ENCODE data around the gene C3. TPM values are rescaled to one million over a fixed set of nuclear protein-coding genes. Genes with fewer than 3 reads are reported as not detected.
A peak's percentile ranks its signal among the peaks of the same experiment; 100 is the strongest.

Gene C3
- 4.0 TPM for total RNA-seq (2013)
- polyA plus RNA-seq: 1 to 10 TPM; 2.4 to 5.3 (median 3.2) TPM
- 3.0 and 6.7 TPM in 2 replicates for polyA minus RNA-seq
- 17.3 to 249 (median 36.1) reads per million in 11 experiments for total RNA-seq

DNA sequence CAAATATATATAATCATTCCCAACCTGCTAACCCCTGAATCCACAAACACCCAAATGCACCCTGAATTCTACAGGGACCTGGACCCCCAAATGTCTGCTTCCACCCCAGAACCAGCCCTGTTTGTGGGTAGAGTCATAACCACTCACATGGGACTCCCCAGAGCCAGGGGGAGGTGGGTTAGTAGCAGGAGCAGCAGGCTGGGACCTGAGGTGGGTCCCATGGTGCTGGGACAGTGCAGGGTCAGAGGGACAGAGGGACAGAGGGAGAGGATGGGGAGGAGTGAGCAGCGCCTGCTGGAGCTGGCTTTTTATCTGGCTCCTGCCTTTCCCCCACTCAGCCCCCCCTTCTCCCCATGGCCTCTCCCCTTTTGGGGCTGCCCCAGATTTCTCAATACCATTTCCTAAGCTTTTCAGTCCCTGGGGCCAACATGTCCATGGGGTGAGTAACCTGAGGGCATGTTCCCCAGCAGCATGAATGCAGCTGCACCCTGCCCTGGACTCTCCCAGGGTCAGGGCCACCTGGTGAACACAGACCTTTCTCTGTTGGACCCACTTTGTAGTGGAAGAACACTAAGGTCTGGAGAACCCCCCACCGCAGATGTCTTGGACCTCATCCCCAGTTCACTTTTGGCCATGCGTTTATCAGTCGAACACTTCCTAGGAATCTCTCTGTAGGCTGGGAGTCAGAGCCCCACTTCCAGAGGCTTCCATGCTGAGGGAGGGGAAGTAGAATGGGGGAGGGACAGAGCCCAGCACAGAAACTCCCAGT lies at the start of gene C3:
Gene C3, minus strand, starts transcription at position 282 of the 769 bp plus-strand sequence. Its CDS starts 61 bp downstream, at position 221.
- DNase-seq: peak; percentile 83 to 96 (median 85)
- Histone ChIP-seq H3K4me3 (replicated peaks in 1 of 3; ENCODE audit: low read depth in 2 of 3, low read length in 3 of 3) (peak within 1 kb of the TSS in 1 of 3 experiments; percentile 58), H4K20me1 (ENCODE audit: insufficient read depth, low read length) (no peaks in the 10 kb centered on the region), H3K4me1 (ENCODE audit: control insufficient read depth in 1 of 2, insufficient read depth in 2 of 2, low read length in 2 of 2) (peaks cover 57 to 66% of the 10 kb centered on the region in 2 donors), H3K9me3 (replicated peaks in 1 of 2; ENCODE audit: control insufficient read depth in 1 of 2, insufficient read depth in 1 of 2, low read length in 2 of 2) (no peaks in the 10 kb centered on the region), H3K4me2 (replicated peaks; ENCODE audit: extremely low read depth, low read length, poor library complexity, severe bottlenecking) (peak within 1 kb of the TSS; percentile 68), H3K9ac (ENCODE audit: insufficient read depth, low read length, poor library complexity, severe bottlenecking) (no peak within 1 kb of the TSS), H3K36me3 (replicated peaks in 1 of 2; ENCODE audit: control insufficient read depth in 1 of 2, insufficient read depth in 2 of 2, low read length in 2 of 2) (no peaks in the 10 kb centered on the region), H3K27me3 (ENCODE audit: control insufficient read depth in 2 of 2, insufficient read depth in 2 of 2, low read length in 2 of 2) (peaks cover 0 to 3% of the 10 kb centered on the region in 2 donors), H3K79me2 (ENCODE audit: insufficient read depth, low read length) (no peaks in the 10 kb centered on the region), H3K27ac (ENCODE audit: low read depth in 1 of 2, low read length in 2 of 2) (peak within 1 kb of the TSS; percentile 37 to 72), H2AFZ (ENCODE audit: insufficient read depth, low read depth, low read length, poor library complexity, severe bottlenecking) (no peak within 1 kb of the TSS)
- Mint-ChIP-seq H3K36me3 (no peaks in the 10 kb centered on the region), H3K9me3 (peaks cover 0 to 6% (median 2%) of the 10 kb centered on the region in 7 donors), H3K4me1 (peaks cover 60% of the 10 kb centered on the region), H3K27ac (peak within 1 kb of the TSS; percentile 34 to 92 (median 87)), H3K4me3 (peak within 1 kb of the TSS; percentile 16 to 82), H3K27me3 (ENCODE audit: low read depth in 3 of 3) (peaks cover 9 to 17% (median 12%) of the 10 kb centered on the region in 3 donors)
- 97% methylated on average over 3 of the region's 4 CpGs for WGBS (ENCODE audit: insufficient coverage)
- intact Hi-C loops (cut with micrococcal nuclease): loop anchor here in 1 of 2 donors (5.0 kb wide), 1 partner anchor 33 kb away; no protein-coding TSS in a partner anchor
- TF ChIP-seq, protein P1, sequence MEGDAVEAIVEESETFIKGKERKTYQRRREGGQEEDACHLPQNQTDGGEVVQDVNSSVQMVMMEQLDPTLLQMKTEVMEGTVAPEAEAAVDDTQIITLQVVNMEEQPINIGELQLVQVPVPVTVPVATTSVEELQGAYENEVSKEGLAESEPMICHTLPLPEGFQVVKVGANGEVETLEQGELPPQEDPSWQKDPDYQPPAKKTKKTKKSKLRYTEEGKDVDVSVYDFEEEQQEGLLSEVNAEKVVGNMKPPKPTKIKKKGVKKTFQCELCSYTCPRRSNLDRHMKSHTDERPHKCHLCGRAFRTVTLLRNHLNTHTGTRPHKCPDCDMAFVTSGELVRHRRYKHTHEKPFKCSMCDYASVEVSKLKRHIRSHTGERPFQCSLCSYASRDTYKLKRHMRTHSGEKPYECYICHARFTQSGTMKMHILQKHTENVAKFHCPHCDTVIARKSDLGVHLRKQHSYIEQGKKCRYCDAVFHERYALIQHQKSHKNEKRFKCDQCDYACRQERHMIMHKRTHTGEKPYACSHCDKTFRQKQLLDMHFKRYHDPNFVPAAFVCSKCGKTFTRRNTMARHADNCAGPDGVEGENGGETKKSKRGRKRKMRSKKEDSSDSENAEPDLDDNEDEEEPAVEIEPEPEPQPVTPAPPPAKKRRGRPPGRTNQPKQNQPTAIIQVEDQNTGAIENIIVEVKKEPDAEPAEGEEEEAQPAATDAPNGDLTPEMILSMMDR (IDR thresholded peaks at IDR 0.05): no peak

DNA sequence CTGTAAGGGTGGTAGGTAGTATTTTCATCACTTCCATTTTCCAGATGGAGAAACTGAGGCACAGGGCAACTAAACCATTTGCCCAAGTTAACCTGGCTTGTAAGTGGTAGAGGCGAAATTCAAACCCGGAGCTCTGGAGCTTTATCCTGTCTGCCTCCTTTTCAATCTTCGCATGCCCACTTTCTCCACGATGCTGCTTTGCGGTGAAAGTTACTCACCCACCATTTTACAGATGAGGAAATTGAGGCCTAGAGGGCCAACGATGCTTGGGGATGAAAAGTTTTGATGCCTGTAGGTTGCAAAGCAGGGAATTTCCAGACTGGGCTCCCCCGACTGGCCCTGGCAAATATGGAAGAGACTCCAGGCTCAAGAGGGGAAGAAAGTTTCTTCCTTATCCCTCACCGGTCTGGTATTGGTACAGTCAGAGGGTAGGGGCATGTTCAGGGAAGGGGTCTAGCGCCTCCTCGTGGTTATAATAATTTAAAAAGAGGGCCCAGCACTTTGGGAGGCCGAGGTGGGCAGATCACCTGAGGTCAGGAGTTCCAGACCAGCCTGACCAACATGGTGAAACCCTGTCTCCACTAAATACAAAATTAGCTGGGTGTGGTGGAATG lies 48.7 kb upstream of the C3 start:
- no peaks in the 10 kb centered on the region for H3K9me3 ChIP-seq (replicated peaks in 1 of 2; ENCODE audit: control insufficient read depth in 1 of 2, insufficient read depth in 1 of 2, low read length in 2 of 2)
- H2AFZ ChIP-seq (ENCODE audit: insufficient read depth, low read depth, low read length, poor library complexity, severe bottlenecking): no peak overlapping the region
- H3K27me3 ChIP-seq (ENCODE audit: control insufficient read depth in 2 of 2, insufficient read depth in 2 of 2, low read length in 2 of 2): peaks cover 0 to 13% of the 10 kb centered on the region in 2 donors
- no peak overlapping the region for H3K9ac ChIP-seq (ENCODE audit: insufficient read depth, low read length, poor library complexity, severe bottlenecking)
- intact Hi-C loops (cut with micrococcal nuclease): loop anchor here (5.0 to 10.0 kb wide), 2 partner anchors 38 to 254 kb away; no protein-coding TSS in a partner anchor
- H3K36me3 Mint-ChIP-seq: no peaks in the 10 kb centered on the region
- no peak overlapping the region for H3K27ac ChIP-seq (ENCODE audit: low read depth in 1 of 2, low read length in 2 of 2)
- no peak overlapping the region for H3K4me3 ChIP-seq (replicated peaks in 1 of 3; ENCODE audit: low read depth in 2 of 3, low read length in 3 of 3)
- peaks cover 0 to 5% (median 2%) of the 10 kb centered on the region in 7 donors for H3K9me3 Mint-ChIP-seq
- H3K27me3 Mint-ChIP-seq (ENCODE audit: low read depth in 3 of 3): peaks cover 12 to 17% (median 15%) of the 10 kb centered on the region in 3 donors
- H3K79me2 ChIP-seq (ENCODE audit: insufficient read depth, low read length): peaks cover 22% of the 10 kb centered on the region
- WGBS (ENCODE audit: insufficient coverage): 83% methylated on average over 1 of the region's 11 CpGs
- no peak overlapping the region for H3K4me3 Mint-ChIP-seq
- H3K36me3 ChIP-seq (replicated peaks in 1 of 2; ENCODE audit: control insufficient read depth in 1 of 2, insufficient read depth in 2 of 2, low read length in 2 of 2): no peaks in the 10 kb centered on the region
- peaks cover 32 to 55% of the 10 kb centered on the region in 2 donors for H3K4me1 ChIP-seq (ENCODE audit: control insufficient read depth in 1 of 2, insufficient read depth in 2 of 2, low read length in 2 of 2)
- H3K27ac Mint-ChIP-seq: peak overlapping the region in 1 of 7 donors; percentile 70
- H4K20me1 ChIP-seq (ENCODE audit: insufficient read depth, low read length): peaks cover 14% of the 10 kb centered on the region
- TF ChIP-seq, protein P1 (IDR thresholded peaks at IDR 0.05): peak; percentile 36
- H3K4me1 Mint-ChIP-seq: peaks cover 50% of the 10 kb centered on the region
- peak in 2 of 3 donors; percentile 44 to 84 for DNase-seq
- H3K4me2 ChIP-seq (replicated peaks; ENCODE audit: extremely low read depth, low read length, poor library complexity, severe bottlenecking): no peak overlapping the region

All from CD14-positive monocyte (primary cell).